Dermis microvascular lymphatic vessel endothelial cell (primary cell): Measurements from ENCODE around the gene MACROH2A1. TPM values are rescaled to one million over a fixed set of nuclear protein-coding genes. Genes with fewer than 3 reads are reported as not detected.
A peak's percentile ranks its signal among the peaks of the same experiment; 100 is the strongest.

Experiments used
- DNase-seq, 2 donors: peaks; one replicate each; pipeline versions ENCODE4 v3.0.0 to v3.0.0-alpha.2; 2010; ENCODE audit warnings: low read depth in 2 of 2
- total RNA-seq: library from RNA; depleted of rRNA; stranded (reverse); fragments of >200 nt; gene quantifications from 2 replicates; pipeline ENCODE4 v1.2.1, GENCODE V29; 2014

The MACROH2A1 gene
- total RNA-seq = 159 TPM in 2 replicates

GRCh38 chr5:135398855-135399793 is at the start of gene MACROH2A1:
MACROH2A1 (minus strand) TSS chr5:135399231; CDS start chr5:135389093, 10,138 bp downstream.
- DNase-seq = peak; percentile 57 to 89

- no peak for DNase-seq
Measured at GRCh38 chr5:135448071-135448739, 49.2 kb upstream of the MACROH2A1 start.

- no peak for DNase-seq
Measured at GRCh38 chr5:135447298-135447929, 48.4 kb upstream of the MACROH2A1 start, which contains the start of gene DCANP1. DCANP1 (minus strand) TSS chr5:135447348; CDS start chr5:135447108, 240 bp downstream.

- DNase-seq = no peak
Measured at GRCh38 chr5:135446615-135447014, 47.6 kb upstream of the MACROH2A1 start.

GRCh38 chr5:135446206-135446605 is 47.2 kb upstream of the MACROH2A1 start:
- no peak for DNase-seq

GRCh38 chr5:135445306-135445985 is 46.4 kb upstream of the MACROH2A1 start:
- DNase-seq = no peak

- DNase-seq = no peak
Measured at GRCh38 chr5:135444881-135445280, 45.9 kb upstream of the MACROH2A1 start.

- DNase-seq = no peak
Measured at GRCh38 chr5:135444360-135444759, 45.3 kb upstream of the MACROH2A1 start.

GRCh38 chr5:135443161-135443960 is 44.3 kb upstream of the MACROH2A1 start:
- DNase-seq = no peak

GRCh38 chr5:135442431-135443160 is 43.6 kb upstream of the MACROH2A1 start:
- no peak for DNase-seq

GRCh38 chr5:135441919-135442318 is 42.9 kb upstream of the MACROH2A1 start:
- no peak for DNase-seq

GRCh38 chr5:135441350-135441831 is 42.4 kb upstream of the MACROH2A1 start:
- DNase-seq = no peak

GRCh38 chr5:135440916-135441315 is 41.9 kb upstream of the MACROH2A1 start:
- no peak for DNase-seq

GRCh38 chr5:135439231-135440205 is 40.5 kb upstream of the MACROH2A1 start:
- DNase-seq = no peak

GRCh38 chr5:135438636-135439221 is 39.7 kb upstream of the MACROH2A1 start:
- DNase-seq = no peak

GRCh38 chr5:135437796-135438560 is 38.9 kb upstream of the MACROH2A1 start:
- DNase-seq = peak in 1 of 2 donors; percentile 19

- no peak for DNase-seq
Measured at GRCh38 chr5:135437422-135437795, 38.4 kb upstream of the MACROH2A1 start.
